ENCODE data around the gene CNKSR2. TPM values are rescaled to one million over a fixed set of nuclear protein-coding genes. Genes with fewer than 3 reads are reported as not detected.
A peak's percentile ranks its signal among the peaks of the same experiment; 100 is the strongest.

CNKSR2 gene
- under 1 TPM; 0.07 to 0.10 TPM for polyA plus RNA-seq

DNA sequence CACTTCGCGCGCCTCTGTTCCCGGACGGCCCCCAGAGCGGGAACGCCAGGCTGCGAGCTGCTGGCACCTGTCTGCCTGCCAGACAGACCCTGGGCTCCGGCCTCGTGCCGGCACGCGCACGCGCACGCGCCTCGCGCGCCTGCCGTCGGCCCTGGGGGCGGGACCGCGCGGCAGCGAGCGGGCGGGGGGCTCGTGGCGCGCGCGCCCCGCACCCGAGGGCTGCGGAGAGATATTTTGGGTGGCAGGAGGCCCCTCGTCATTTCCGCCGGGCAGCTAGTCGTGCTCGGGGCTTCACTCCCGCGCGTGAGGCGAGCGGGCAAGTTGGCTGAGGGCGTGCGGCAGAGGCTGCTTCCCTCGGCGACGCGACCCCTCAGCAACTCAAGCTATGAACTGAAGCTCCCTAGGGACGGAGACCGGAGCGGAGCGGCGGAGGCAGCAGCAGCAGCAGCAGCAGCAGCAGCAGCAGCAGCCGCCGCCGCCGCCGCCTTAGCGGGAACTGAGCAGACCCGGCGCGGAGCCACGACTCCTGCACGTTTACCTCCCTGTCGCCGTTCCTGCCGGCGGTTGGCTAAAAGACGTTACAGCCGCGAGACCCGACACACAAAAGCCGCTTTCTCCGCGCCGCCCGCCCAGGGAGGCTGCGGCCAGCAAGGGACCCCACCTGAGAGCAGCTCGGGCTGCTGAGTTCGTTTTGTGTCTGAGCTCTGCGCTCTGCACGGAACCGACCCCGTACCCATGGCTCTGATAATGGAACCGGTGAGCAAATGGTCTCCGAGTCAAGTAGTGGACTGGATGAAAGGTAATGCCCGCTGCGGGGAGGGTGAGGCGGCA, at the start of gene CNKSR2:
Gene CNKSR2 (plus strand): TSS at position 256 of the 831 bp plus-strand sequence. CDS start 480 bp downstream, at position 736.
- Histone ChIP-seq H3K36me3 (ENCODE audit: control insufficient read depth in 2 of 2, insufficient read depth in 2 of 2, low read length in 1 of 2) (no peaks in the 10 kb centered on the region), H3K27me3 (ENCODE audit: control insufficient read depth in 1 of 2, insufficient read depth in 2 of 2, low read length in 2 of 2) (peaks cover 0 to 5% of the 10 kb centered on the region in 2 donors), H3K9me3 (ENCODE audit: control insufficient read depth in 2 of 2, insufficient read depth in 1 of 2, low read depth in 1 of 2, low read length in 1 of 2) (no peaks in the 10 kb centered on the region), H3K4me3 (ENCODE audit: low read depth in 1 of 2, low read length in 2 of 2) (peak within 1 kb of the TSS; percentile 40 to 45), H3K4me1 (ENCODE audit: control insufficient read depth in 2 of 2, insufficient read depth in 2 of 2, low read length in 1 of 2) (no peaks in the 10 kb centered on the region), H3K27ac (ENCODE audit: low read depth in 2 of 2, low read length in 1 of 2) (no peak within 1 kb of the TSS)
- 1 to 30% methylated on average over 75 to 94 of the region's 94 CpGs for WGBS, 2 donors

DNA sequence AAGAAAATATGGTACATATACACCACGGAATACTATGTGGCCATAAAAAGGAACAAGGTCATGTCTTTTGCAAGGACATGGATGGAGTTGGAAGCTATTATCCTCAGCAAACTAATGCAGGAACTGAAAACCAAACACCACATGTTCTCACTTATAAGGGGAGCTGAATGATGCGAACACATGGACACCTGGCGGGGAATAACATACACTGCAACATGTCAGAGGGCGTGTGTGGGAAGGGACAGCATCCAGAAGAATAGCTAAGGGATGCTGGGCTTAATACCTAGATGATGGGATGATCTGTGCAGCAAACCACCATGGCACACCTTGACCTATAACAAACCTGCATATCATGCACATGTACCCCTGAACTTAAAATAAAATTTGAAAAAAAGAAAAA, 19.5 kb upstream of the CNKSR2 start:
- no peak overlapping the region for H3K4me3 ChIP-seq (ENCODE audit: low read depth in 1 of 2, low read length in 2 of 2)
- H3K4me1 ChIP-seq (ENCODE audit: control insufficient read depth in 2 of 2, insufficient read depth in 2 of 2, low read length in 1 of 2), result no peaks in the 10 kb centered on the region
- H3K27ac ChIP-seq (ENCODE audit: low read depth in 2 of 2, low read length in 1 of 2), result no peak overlapping the region
- WGBS, 2 donors, result 70 to 88% methylated on average over 4 of the region's 4 CpGs
- H3K27me3 ChIP-seq (ENCODE audit: control insufficient read depth in 1 of 2, insufficient read depth in 2 of 2, low read length in 2 of 2), result no peaks in the 10 kb centered on the region
- no peaks in the 10 kb centered on the region for H3K36me3 ChIP-seq (ENCODE audit: control insufficient read depth in 2 of 2, insufficient read depth in 2 of 2, low read length in 1 of 2)
- no peaks in the 10 kb centered on the region for H3K9me3 ChIP-seq (ENCODE audit: control insufficient read depth in 2 of 2, insufficient read depth in 1 of 2, low read depth in 1 of 2, low read length in 1 of 2)

GRCh38 chrX:21355831-21356230, 18.4 kb upstream of the CNKSR2 start:
- Histone ChIP-seq H3K27ac (ENCODE audit: low read depth in 2 of 2, low read length in 1 of 2) (no peak overlapping the region), H3K9me3 (ENCODE audit: control insufficient read depth in 2 of 2, insufficient read depth in 1 of 2, low read depth in 1 of 2, low read length in 1 of 2) (no peaks in the 10 kb centered on the region), H3K36me3 (ENCODE audit: control insufficient read depth in 2 of 2, insufficient read depth in 2 of 2, low read length in 1 of 2) (no peaks in the 10 kb centered on the region), H3K27me3 (ENCODE audit: control insufficient read depth in 1 of 2, insufficient read depth in 2 of 2, low read length in 2 of 2) (no peaks in the 10 kb centered on the region), H3K4me1 (ENCODE audit: control insufficient read depth in 2 of 2, insufficient read depth in 2 of 2, low read length in 1 of 2) (no peaks in the 10 kb centered on the region), H3K4me3 (ENCODE audit: low read depth in 1 of 2, low read length in 2 of 2) (no peak overlapping the region)
- 59 to 72% methylated on average over 2 of the region's 2 CpGs for WGBS, 2 donors

- peaks cover 0 to 2% of the 10 kb centered on the region in 2 donors for H3K27me3 ChIP-seq (ENCODE audit: control insufficient read depth in 1 of 2, insufficient read depth in 2 of 2, low read length in 2 of 2)
- no peaks in the 10 kb centered on the region for H3K4me1 ChIP-seq (ENCODE audit: control insufficient read depth in 2 of 2, insufficient read depth in 2 of 2, low read length in 1 of 2)
- H3K36me3 ChIP-seq (ENCODE audit: control insufficient read depth in 2 of 2, insufficient read depth in 2 of 2, low read length in 1 of 2), result no peaks in the 10 kb centered on the region
- H3K4me3 ChIP-seq (ENCODE audit: low read depth in 1 of 2, low read length in 2 of 2), result no peak overlapping the region
- H3K27ac ChIP-seq (ENCODE audit: low read depth in 2 of 2, low read length in 1 of 2), result no peak overlapping the region
- no peaks in the 10 kb centered on the region for H3K9me3 ChIP-seq (ENCODE audit: control insufficient read depth in 2 of 2, insufficient read depth in 1 of 2, low read depth in 1 of 2, low read length in 1 of 2)
- 58 to 69% methylated on average over 2 of the region's 2 CpGs for WGBS, 2 donors
These were observed 4.6 kb upstream of the CNKSR2 start for GRCh38 chrX:21369613-21370012.

GRCh38 chrX:21373001-21373400, 1.2 kb upstream of the CNKSR2 start:
- Histone ChIP-seq H3K27me3 (ENCODE audit: control insufficient read depth in 1 of 2, insufficient read depth in 2 of 2, low read length in 2 of 2) (peaks cover 0 to 5% of the 10 kb centered on the region in 2 donors), H3K27ac (ENCODE audit: low read depth in 2 of 2, low read length in 1 of 2) (no peak overlapping the region), H3K4me1 (ENCODE audit: control insufficient read depth in 2 of 2, insufficient read depth in 2 of 2, low read length in 1 of 2) (no peaks in the 10 kb centered on the region), H3K9me3 (ENCODE audit: control insufficient read depth in 2 of 2, insufficient read depth in 1 of 2, low read depth in 1 of 2, low read length in 1 of 2) (no peaks in the 10 kb centered on the region), H3K36me3 (ENCODE audit: control insufficient read depth in 2 of 2, insufficient read depth in 2 of 2, low read length in 1 of 2) (no peaks in the 10 kb centered on the region), H3K4me3 (ENCODE audit: low read depth in 1 of 2, low read length in 2 of 2) (no peak overlapping the region)
- WGBS, 2 donors, result 56 to 62% methylated on average over 7 of the region's 7 CpGs

- H3K27ac ChIP-seq (ENCODE audit: low read depth in 2 of 2, low read length in 1 of 2), result no peak overlapping the region
- WGBS, 2 donors, result 2 to 36% methylated on average over 33 to 50 of the region's 50 CpGs
These were observed 518 bp upstream of the CNKSR2 start for GRCh38 chrX:21373637-21374162.

DNA sequence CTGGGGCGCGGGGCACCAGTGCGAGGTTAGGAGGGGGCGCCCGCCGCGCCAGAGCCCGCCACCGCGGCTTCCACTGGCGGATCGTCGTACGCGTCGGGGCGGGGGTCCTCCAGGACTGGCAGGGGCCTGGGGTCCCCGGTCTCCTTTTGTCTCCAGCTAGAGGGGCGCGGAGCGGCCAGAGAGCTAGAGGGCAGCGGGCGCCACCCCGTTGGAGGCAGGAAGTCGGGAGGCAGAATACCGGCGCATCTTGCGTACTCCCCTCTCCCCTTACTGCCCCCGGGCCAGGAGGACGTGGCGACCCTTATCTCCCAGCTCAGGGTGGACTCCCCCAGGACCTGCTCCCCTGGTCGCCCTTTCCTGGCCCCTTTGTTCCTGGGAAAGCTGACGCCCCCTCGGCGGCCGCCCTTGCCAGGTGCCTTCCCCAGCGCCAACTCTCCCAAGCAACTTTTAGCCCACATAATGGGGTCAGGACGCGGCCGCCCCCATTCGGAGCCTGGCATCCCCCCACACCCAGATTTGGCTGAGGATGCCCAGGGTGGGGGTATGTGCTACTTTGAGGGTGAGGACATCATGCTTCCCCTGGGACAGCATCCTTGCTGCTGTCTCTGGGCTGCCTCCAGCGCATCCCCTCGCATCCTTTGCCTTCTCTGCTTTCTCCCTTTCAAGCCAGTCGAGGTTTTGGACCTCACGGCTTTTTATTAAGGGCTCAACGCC, 933 bp downstream of the CNKSR2 start:
- no peaks in the 10 kb centered on the region for H3K4me1 ChIP-seq (ENCODE audit: control insufficient read depth in 2 of 2, insufficient read depth in 2 of 2, low read length in 1 of 2)
- peak overlapping the region; percentile 40 to 45 for H3K4me3 ChIP-seq (ENCODE audit: low read depth in 1 of 2, low read length in 2 of 2)
- no peaks in the 10 kb centered on the region for H3K9me3 ChIP-seq (ENCODE audit: control insufficient read depth in 2 of 2, insufficient read depth in 1 of 2, low read depth in 1 of 2, low read length in 1 of 2)
- H3K27ac ChIP-seq (ENCODE audit: low read depth in 2 of 2, low read length in 1 of 2), result no peak overlapping the region
- H3K27me3 ChIP-seq (ENCODE audit: control insufficient read depth in 1 of 2, insufficient read depth in 2 of 2, low read length in 2 of 2), result peaks cover 0 to 5% of the 10 kb centered on the region in 2 donors
- WGBS, 2 donors, result 2 to 26% methylated on average over 38 to 46 of the region's 46 CpGs
- H3K36me3 ChIP-seq (ENCODE audit: control insufficient read depth in 2 of 2, insufficient read depth in 2 of 2, low read length in 1 of 2), result no peaks in the 10 kb centered on the region

More at GRCh38 chrX:21373637-21374162, 518 bp upstream of the CNKSR2 start:
- Histone ChIP-seq H3K36me3 (ENCODE audit: control insufficient read depth in 2 of 2, insufficient read depth in 2 of 2, low read length in 1 of 2) (no peaks in the 10 kb centered on the region), H3K4me1 (ENCODE audit: control insufficient read depth in 2 of 2, insufficient read depth in 2 of 2, low read length in 1 of 2) (no peaks in the 10 kb centered on the region), H3K4me3 (ENCODE audit: low read depth in 1 of 2, low read length in 2 of 2) (peak overlapping the region; percentile 40 to 45), H3K27me3 (ENCODE audit: control insufficient read depth in 1 of 2, insufficient read depth in 2 of 2, low read length in 2 of 2) (peaks cover 0 to 5% of the 10 kb centered on the region in 2 donors), H3K9me3 (ENCODE audit: control insufficient read depth in 2 of 2, insufficient read depth in 1 of 2, low read depth in 1 of 2, low read length in 1 of 2) (no peaks in the 10 kb centered on the region)

DNA sequence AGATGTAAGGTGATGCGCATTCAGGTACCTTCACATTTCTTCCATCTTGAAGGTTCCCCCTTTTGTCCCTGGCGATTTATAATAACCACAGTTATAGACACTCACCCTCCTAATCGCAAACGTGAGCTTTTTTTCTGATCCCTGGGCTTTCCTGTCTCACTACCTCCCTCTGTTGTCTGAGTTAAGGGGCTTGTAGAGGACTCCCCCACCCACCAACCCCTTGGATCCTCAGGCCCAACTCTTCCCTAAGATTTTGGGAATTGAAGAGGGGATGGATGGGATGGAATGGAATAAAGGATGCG, 1.4 kb downstream of the CNKSR2 start:
- 14 to 34% methylated on average over 5 of the region's 5 CpGs for WGBS, 2 donors
- no peak overlapping the region for H3K4me3 ChIP-seq (ENCODE audit: low read depth in 1 of 2, low read length in 2 of 2)
- no peaks in the 10 kb centered on the region for H3K9me3 ChIP-seq (ENCODE audit: control insufficient read depth in 2 of 2, insufficient read depth in 1 of 2, low read depth in 1 of 2, low read length in 1 of 2)
- H3K36me3 ChIP-seq (ENCODE audit: control insufficient read depth in 2 of 2, insufficient read depth in 2 of 2, low read length in 1 of 2), result no peaks in the 10 kb centered on the region
- no peaks in the 10 kb centered on the region for H3K4me1 ChIP-seq (ENCODE audit: control insufficient read depth in 2 of 2, insufficient read depth in 2 of 2, low read length in 1 of 2)
- H3K27ac ChIP-seq (ENCODE audit: low read depth in 2 of 2, low read length in 1 of 2), result no peak overlapping the region
- H3K27me3 ChIP-seq (ENCODE audit: control insufficient read depth in 1 of 2, insufficient read depth in 2 of 2, low read length in 2 of 2), result peaks cover 0 to 5% of the 10 kb centered on the region in 2 donors

GRCh38 chrX:21376636-21377035, 2.4 kb downstream of the CNKSR2 start:
- no peaks in the 10 kb centered on the region for H3K9me3 ChIP-seq (ENCODE audit: control insufficient read depth in 2 of 2, insufficient read depth in 1 of 2, low read depth in 1 of 2, low read length in 1 of 2)
- no peak overlapping the region for H3K4me3 ChIP-seq (ENCODE audit: low read depth in 1 of 2, low read length in 2 of 2)
- H3K4me1 ChIP-seq (ENCODE audit: control insufficient read depth in 2 of 2, insufficient read depth in 2 of 2, low read length in 1 of 2), result no peaks in the 10 kb centered on the region
- no peak overlapping the region for H3K27ac ChIP-seq (ENCODE audit: low read depth in 2 of 2, low read length in 1 of 2)
- no peaks in the 10 kb centered on the region for H3K36me3 ChIP-seq (ENCODE audit: control insufficient read depth in 2 of 2, insufficient read depth in 2 of 2, low read length in 1 of 2)
- H3K27me3 ChIP-seq (ENCODE audit: control insufficient read depth in 1 of 2, insufficient read depth in 2 of 2, low read length in 2 of 2), result peaks cover 0 to 5% of the 10 kb centered on the region in 2 donors
- WGBS, 2 donors, result 71 to 82% methylated on average over 2 of the region's 2 CpGs

Measured in esophagus (tissue), 2 donors.